SK-N-MC (cell line): Measurements from ENCODE around the gene MPV17.
A peak's percentile ranks its signal among the peaks of the same experiment; 100 is the strongest.
"Not testable (repeated sequence)": the region's sequence is repeated elsewhere in the genome, so short reads cannot be mapped to it uniquely, and the experiment has no call there.

Experiments used
- DNase-seq: peaks from one replicate; pipeline ENCODE4 v3.0.0-alpha.2; 2011; ENCODE audit warnings: low read depth, low spot score
- H3K27ac ChIP-seq: fragments of 200-600 bp; sonication (generic); 2 replicates; pipeline ENCODE4 v1.5.1; 2016; ENCODE audit warnings: mixed run types
- H3K36me3 ChIP-seq: fragments of 200-600 bp; sonication (generic); 2 replicates; pipeline ENCODE4 v1.6.1; 2017; ENCODE audit warnings: antibody characterized with exemption, low read length, mixed read lengths; ENCODE audit not compliant: insufficient read depth
- H3K4me3 ChIP-seq: fragments of 200-600 bp; sonication (generic); 2 replicates; pipeline ENCODE4 v1.5.1; 2016
- H3K9ac ChIP-seq: fragments of 200-600 bp; sonication (generic); 2 replicates; pipeline ENCODE4 v1.8.0; 2017; ENCODE audit warnings: mixed run types, mixed read lengths; ENCODE audit not compliant: insufficient read length
- H3K9me3 ChIP-seq: fragments of 200-600 bp; sonication (generic); 2 replicates; pipeline ENCODE4 v1.6.1; 2017; ENCODE audit warnings: low read depth, mild to moderate bottlenecking, antibody characterized with exemption, low read length, moderate library complexity, mixed read lengths
- EZH2 ChIP-seq: fragments of 200-600 bp; sonication (generic); IDR thresholded peaks from one replicate; pipeline ENCODE4 v1.6.1; 2017; ENCODE audit warnings: antibody characterized with exemption
- FOXP2 ChIP-seq: optimal IDR thresholded peaks from 2 replicates; pipeline ENCODE3; 2011; ENCODE audit warnings: mild to moderate bottlenecking, moderate library complexity; ENCODE audit not compliant: insufficient read depth; ENCODE audit errors: extremely low read length, control extremely low read depth
- POLR2AphosphoS5 ChIP-seq: IDR thresholded peaks from 2 replicates; pipeline ENCODE4 v1.6.1; 2012; ENCODE audit warnings: mild to moderate bottlenecking, low read depth, low read length, borderline replicate concordance

Gene MPV17

DNA sequence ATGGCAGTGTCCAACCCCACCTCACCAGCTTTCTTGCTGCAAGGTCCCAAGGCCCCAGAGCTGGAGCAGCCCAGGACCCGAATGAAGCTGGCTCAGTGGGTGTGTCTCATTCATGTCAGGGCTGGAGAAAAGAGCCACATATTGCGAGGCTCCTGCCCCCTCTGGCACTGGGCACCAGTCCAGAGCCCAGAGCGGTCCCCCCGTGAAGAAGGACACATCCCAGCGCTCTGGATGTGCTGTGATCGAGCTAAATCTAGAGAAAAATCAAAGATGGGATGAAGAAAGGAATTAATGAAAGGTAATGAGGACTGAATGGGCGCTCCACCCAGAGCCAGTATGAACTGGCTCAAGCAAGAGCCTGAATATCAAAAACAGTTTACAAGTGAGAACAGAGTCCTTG is 13.3 kb upstream of the MPV17 start:
- Histone ChIP-seq H3K9ac (no peak overlapping the region), H3K36me3 (peaks cover 67% of the 10 kb centered on the region), H3K9me3 (no peaks in the 10 kb centered on the region), H3K4me3 (no peak overlapping the region), H3K27ac (no peak overlapping the region)
- TF ChIP-seq FOXP2 (no peak), EZH2 (no peak), POLR2AphosphoS5 (no peak)
- no peak for DNase-seq

DNA sequence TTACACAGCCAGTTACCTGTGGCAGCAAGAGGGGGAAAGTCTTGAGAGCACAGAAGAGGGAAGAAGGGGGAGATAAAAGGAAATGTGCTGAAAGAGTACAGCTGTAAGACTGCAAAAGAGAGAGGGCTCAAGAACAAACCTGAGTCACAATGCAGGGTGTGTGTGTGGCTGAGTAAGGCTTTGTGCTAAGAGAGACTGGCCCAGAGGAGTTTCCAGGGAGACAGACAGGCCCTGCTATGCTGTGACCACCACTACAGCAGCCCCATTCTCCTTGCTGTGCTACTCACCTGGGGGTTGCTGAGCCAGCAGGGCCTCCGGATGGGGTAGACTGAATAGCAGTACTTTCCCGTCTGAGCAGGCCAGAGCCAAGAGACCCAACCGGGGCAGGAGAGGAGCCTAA is 12.4 kb upstream of the MPV17 start:
- peaks cover 68% of the 10 kb centered on the region for H3K36me3 ChIP-seq
- H3K9me3 ChIP-seq: no peaks in the 10 kb centered on the region
- TF ChIP-seq EZH2 (no peak), FOXP2 (no peak), POLR2AphosphoS5 (no peak)
- H3K9ac ChIP-seq: no peak overlapping the region
- no peak for DNase-seq
- no peak overlapping the region for H3K27ac ChIP-seq
- H3K4me3 ChIP-seq: no peak overlapping the region

DNA sequence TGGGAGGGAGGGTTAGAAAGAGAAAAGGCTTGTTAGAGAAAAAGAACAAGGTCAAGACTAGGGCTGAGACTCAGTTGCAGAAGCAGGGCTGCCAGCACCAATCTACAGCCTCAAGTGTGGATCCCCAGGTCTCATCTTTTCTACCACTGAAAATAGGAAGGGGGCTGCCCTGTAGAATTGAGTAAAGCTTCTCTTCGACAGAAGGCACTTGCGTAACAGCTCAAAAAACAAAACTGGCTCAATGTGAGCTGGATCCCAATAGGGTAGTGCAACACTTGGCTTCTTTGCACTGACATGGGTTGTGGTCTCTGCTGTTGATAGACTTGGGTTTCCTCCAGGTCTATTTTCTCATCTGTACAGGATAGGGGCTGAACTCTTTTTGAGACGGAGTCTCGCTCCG is 1.8 kb upstream of the MPV17 start:
- Histone ChIP-seq H3K27ac (no peak overlapping the region), H3K9me3 (no peaks in the 10 kb centered on the region), H3K36me3 (peaks cover 33% of the 10 kb centered on the region), H3K4me3 (no peak overlapping the region), H3K9ac (no peak overlapping the region)
- no peak for DNase-seq
- TF ChIP-seq POLR2AphosphoS5 (no peak), EZH2 (no peak), FOXP2 (no peak)

DNA sequence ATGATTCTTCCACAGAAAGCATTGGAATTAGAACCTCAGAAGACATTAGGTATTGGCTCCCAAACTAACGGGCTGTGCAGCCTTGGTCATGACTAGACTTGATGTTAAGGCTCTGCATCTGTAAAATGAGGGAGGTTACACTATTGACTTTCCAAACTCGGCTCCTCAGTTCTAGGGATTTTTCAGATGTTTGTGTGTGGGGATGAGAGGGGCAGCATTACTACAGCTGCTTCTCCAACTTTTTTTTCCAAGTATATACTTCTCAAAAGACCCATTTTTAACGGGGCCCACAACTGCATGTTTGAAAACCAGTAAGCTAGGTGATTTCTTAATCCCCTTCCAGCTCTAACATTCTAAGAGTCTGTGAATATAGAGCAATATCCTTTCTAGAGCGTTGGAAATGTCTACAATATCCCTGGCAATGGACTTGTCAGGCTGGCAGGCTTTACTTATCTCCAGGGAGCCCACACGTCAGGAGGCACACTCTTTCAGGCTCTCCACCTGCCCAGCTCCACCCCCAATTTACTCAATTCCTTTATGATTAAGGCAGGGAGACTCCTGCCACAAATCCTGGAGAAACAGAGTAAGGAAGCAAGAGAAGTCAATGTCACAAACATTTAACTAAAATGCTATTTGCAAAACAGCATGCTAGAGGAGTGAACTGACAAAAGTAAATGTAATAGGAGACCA is 844 bp upstream of the MPV17 start:
- TF ChIP-seq FOXP2 (no peak), POLR2AphosphoS5 (no peak), EZH2 (no peak)
- Histone ChIP-seq H3K9ac (peak overlapping the region; percentile 99), H3K36me3 (peaks cover 23% of the 10 kb centered on the region), H3K9me3 (no peaks in the 10 kb centered on the region), H3K27ac (peak overlapping the region; percentile 89), H3K4me3 (peak overlapping the region; percentile 97)
- DNase-seq: no peak

DNA sequence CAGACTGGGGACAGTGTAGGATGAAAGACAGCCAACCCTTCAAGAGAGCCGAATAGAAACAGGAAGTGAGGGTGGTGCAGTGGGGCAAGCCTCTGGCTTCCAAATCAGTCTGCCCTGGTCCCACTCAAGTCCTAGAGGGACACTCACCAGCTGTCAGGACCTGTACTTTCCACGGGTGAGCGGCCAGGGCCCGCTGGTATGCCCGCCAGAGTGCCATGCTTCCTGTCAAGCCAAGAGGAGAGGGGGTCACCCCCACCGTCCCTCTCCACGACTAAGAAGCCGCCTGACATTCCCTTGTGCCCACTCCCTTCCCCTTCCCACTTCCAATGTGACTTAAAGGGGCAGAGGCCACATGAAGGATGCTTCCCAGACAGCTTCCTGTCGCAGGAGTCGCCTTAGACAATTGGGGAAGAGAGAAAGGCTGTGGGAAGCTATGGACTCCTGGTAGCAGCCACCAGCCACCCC is 564 bp downstream of the MPV17 start:
- Histone ChIP-seq H3K36me3 (peaks cover 11% of the 10 kb centered on the region), H3K9ac (peak overlapping the region; percentile 99), H3K27ac (peak overlapping the region; percentile 89), H3K4me3 (peak overlapping the region; percentile 97), H3K9me3 (no peaks in the 10 kb centered on the region)
- no peak for DNase-seq
- no peak for TF ChIP-seq FOXP2

DNA sequence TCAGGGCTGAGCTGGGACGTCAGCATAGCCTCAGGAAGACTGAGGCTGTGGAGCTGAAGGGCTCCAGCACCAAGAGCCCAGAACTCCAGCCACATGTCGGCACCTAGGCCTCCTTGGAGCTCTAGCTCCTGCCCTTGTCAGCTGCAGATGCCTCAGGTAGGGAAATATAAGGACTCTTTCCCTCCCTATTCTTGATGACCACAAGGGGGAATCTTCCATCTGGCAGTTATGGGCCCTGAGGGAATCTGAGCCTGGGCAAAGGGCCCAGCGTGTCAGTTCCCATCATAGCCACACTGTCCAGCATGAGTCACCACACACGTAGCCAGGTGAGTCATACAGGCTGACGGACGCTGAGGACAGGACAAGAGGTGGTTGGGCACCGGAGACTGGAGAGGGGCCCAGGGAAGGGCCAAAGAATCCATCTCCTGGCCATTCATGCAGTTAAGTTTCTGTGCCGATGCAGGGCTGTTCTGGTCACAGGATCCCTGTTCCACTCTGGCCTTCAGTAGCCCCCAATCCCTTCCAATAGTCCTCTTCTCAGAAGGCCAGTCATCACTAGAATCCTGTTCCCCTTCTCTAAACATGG is 1.8 kb downstream of the MPV17 start:
- Histone ChIP-seq H3K9me3 (no peaks in the 10 kb centered on the region), H3K36me3 (peaks cover 1% of the 10 kb centered on the region; the same call in 1 of the 2 replicates), H3K27ac (no peak overlapping the region), H3K4me3 (no peak overlapping the region; the same call in 1 of the 2 replicates), H3K9ac (no peak overlapping the region)
- TF ChIP-seq EZH2 (no peak), POLR2AphosphoS5 (no peak), FOXP2 (no peak)
- DNase-seq: no peak

DNA sequence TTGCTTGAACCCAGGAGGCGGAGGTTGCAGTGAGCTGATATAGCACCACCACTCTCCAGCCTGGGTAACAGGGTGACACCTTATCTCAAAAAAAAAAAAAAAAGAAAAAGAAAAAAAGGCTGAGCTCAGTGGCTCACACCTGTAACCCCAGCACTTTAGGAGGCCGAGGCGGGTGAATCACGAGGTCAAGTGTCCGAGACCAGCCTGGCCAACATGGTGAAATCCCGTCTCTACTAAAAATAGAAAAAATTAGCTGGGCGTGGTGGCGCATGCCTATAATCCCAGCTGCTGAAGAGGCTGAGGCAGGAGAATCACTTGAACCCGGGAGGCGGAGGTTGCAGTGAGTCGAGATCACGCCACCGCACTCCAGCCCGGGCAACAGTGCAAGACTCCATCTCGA is 3.1 kb downstream of the MPV17 start:
- not testable (repeated sequence) for DNase-seq, H3K9ac ChIP-seq, H3K4me3 ChIP-seq, H3K27ac ChIP-seq, H3K9me3 ChIP-seq, H3K36me3 ChIP-seq

DNA sequence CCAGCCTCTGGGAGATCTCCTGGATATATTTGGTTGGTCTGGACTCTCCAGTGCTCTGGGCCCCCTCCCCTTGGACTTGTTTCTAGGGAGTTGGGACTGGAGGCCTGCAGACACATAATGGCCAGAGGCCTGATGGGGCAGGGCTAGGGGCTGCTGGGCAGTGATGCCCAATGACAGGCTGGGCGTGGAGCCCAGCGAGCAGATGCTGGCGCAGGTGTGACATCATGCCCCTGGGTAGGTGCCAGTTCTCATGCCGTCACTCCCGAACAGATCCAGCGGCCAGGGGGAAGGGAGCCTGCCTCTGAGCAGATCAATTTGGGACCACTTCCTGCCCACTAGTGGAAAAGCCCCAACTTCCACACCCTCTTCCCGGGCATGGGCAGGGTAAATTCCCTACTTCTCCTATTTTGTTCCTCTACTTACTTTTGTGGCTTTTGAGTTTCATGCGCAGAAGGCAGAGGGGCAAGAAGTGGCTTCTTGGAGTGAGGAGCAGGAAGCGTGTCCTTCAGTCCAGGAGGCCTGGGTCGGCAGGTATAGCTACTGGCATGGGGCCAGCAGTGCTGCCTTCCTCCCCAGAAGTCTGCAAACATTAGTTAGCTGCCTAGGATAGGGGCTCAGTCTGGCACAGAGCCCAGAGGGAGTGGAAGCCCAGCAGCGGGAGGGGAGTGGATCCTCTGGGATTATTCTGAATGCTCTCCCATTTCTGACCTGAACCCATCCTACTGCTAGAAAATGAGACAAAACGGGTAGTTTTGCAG is 6.1 kb downstream of the MPV17 start:
- H3K36me3 ChIP-seq: no peaks in the 10 kb centered on the region
- no peak for DNase-seq

DNA sequence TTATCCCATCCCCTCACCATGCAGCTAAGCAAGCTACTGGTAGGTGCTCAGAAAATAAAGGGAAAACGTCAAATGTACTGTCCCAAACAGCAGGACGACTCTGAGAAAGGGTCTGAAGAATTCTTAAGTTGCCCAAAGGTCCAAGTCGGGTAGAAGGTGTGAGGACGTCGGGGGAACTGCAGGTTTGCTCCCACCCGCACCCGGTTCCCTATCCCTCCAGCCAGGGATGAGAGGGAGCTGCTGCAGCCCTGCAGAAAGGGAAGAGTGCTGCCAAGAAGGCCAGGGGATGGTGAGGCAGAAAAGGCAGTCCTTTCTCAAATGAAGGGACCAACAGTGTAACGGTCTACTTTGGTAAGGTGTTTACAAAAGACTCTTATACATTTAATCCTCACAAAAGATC is 7.8 kb downstream of the MPV17 start:
- no peak for TF ChIP-seq POLR2AphosphoS5
- TF ChIP-seq FOXP2: no peak
- TF ChIP-seq EZH2: no peak
- Histone ChIP-seq H3K36me3 (no peaks in the 10 kb centered on the region), H3K27ac (no peak overlapping the region), H3K9me3 (no peaks in the 10 kb centered on the region), H3K9ac (no peak overlapping the region), H3K4me3 (no peak overlapping the region)
- no peak for DNase-seq

More for the DNA sequence above, 6.1 kb downstream of the MPV17 start:
- Histone ChIP-seq H3K27ac (no peak overlapping the region), H3K4me3 (no peak overlapping the region), H3K9me3 (no peaks in the 10 kb centered on the region), H3K9ac (no peak overlapping the region)
- no peak for TF ChIP-seq EZH2
- no peak for TF ChIP-seq POLR2AphosphoS5
